Smooth muscle cell (in vitro differentiated cells): ENCODE data around the gene OTOGL. TPM values are rescaled to one million over a fixed set of nuclear protein-coding genes. Genes with fewer than 3 reads are reported as not detected.
"Not testable (repeated sequence)": the region's sequence is repeated elsewhere in the genome, so short reads cannot be mapped to it uniquely, and the experiment has no call there.

Experiments
- DNase-seq: peaks from one replicate; lab custom pipeline; 2025; ENCODE audit not compliant: unreplicated experiment; lab: John Stamatoyannopoulos, UW
- H2AFZ ChIP-seq: fragments of 200-600 bp; sonication (generic); 2 replicates; pipeline ENCODE4 v1.6.0; 2016; ENCODE audit warnings: antibody characterized with exemption, low read depth, mild to moderate bottlenecking
- H3F3A ChIP-seq: fragments of 200-600 bp; sonication (generic); 2 replicates; pipeline ENCODE4 v1.6.0; 2017; ENCODE audit warnings: antibody characterized with exemption, low read depth
- H3K27ac ChIP-seq: fragments of 200-600 bp; sonication (generic); 2 replicates; pipeline ENCODE4 v1.5.1; 2016; ENCODE audit warnings: low read depth, mild to moderate bottlenecking
- H3K27me3 ChIP-seq: fragments of 200-600 bp; sonication (generic); 2 replicates; pipeline ENCODE4 v1.6.1; 2016; ENCODE audit warnings: low read depth, mild to moderate bottlenecking
- H3K36me3 ChIP-seq: fragments of 200-600 bp; sonication (generic); 2 replicates; pipeline ENCODE4 v1.5.1; 2016; ENCODE audit warnings: low read depth
- H3K4me1 ChIP-seq: fragments of 200-600 bp; sonication (generic); 2 replicates; pipeline ENCODE4 v1.5.1; 2016; ENCODE audit warnings: low read depth
- H3K4me2 ChIP-seq: fragments of 200-600 bp; sonication (generic); 2 replicates; pipeline ENCODE4 v1.6.0; 2016; ENCODE audit warnings: mild to moderate bottlenecking
- H3K4me3 ChIP-seq: fragments of 200-600 bp; sonication (generic); 2 replicates; pipeline ENCODE4 v1.5.1; 2016; ENCODE audit warnings: mild to moderate bottlenecking
- H3K79me2 ChIP-seq: fragments of 200-600 bp; sonication (generic); 2 replicates; pipeline ENCODE4 v1.6.0; 2016; ENCODE audit warnings: low read depth, mild to moderate bottlenecking
- H3K9ac ChIP-seq: fragments of 200-600 bp; sonication (generic); 2 replicates; pipeline ENCODE4 v1.6.0; 2016; ENCODE audit warnings: low read depth
- H3K9me3 ChIP-seq: fragments of 200-600 bp; sonication (generic); replicated peaks from 2 replicates; pipeline ENCODE4 v1.5.1; 2016; ENCODE audit warnings: low read depth
- H4K20me1 ChIP-seq: fragments of 200-600 bp; sonication (generic); 2 replicates; pipeline ENCODE4 v1.6.0; 2016; ENCODE audit warnings: low read depth
- CTCF ChIP-seq: fragments of 200-600 bp; sonication (generic); IDR thresholded peaks from 2 replicates; pipeline ENCODE4 v1.5.1; 2017; ENCODE audit warnings: borderline replicate concordance, mild to moderate bottlenecking, antibody characterized with exemption; ENCODE audit not compliant: insufficient read depth, poor library complexity, severe bottlenecking
- WGBS: methylation state at CpG from one replicate; pipeline ENCODE4 v1.1.7; 2016; ENCODE audit warnings: low lambda C conversion rate; 5-methylcytosine and 5-hydroxymethylcytosine counted together
- polyA plus RNA-seq: library from polyadenylated mRNA; unstranded; fragments of >200 nt; fragmentation: Nextera tagmentation; extraction: Ambion mirVana; gene quantifications from 2 replicates; pipeline ENCODE4 v1.2.1, GENCODE V29; 2016
- total RNA-seq: library from RNA; depleted of rRNA; stranded (reverse); fragments of >200 nt; gene quantifications from 2 replicates; pipeline ENCODE4 v1.2.3, GENCODE V29; 2014

The OTOGL gene
- total and polyA plus RNA-seq, 2 experiments from 2014 or later, result 0.09 TPM; not detected in 1

GRCh38 chr12:80219345-80219744 lies 120.0 kb downstream of the OTOGL start:
- Histone ChIP-seq H4K20me1 (no peaks in the 10 kb centered on the region), H3K27ac (no peak overlapping the region), H3K27me3 (no peaks in the 10 kb centered on the region), H3K79me2 (no peaks in the 10 kb centered on the region), H3K9ac (no peak overlapping the region), H3K4me2 (no peak overlapping the region), H2AFZ (peak overlapping the region; percentile 22), H3K4me3 (no peak overlapping the region), H3K36me3 (no peaks in the 10 kb centered on the region), H3K9me3 (no peaks in the 10 kb centered on the region), H3F3A (no peaks in the 10 kb centered on the region), H3K4me1 (peaks cover 8% of the 10 kb centered on the region)
- DNase-seq, result no peak
- no peak for TF ChIP-seq CTCF
- 10% methylated on average over 2 of the region's 2 CpGs for WGBS

GRCh38 chr12:80222261-80222660 lies 122.9 kb downstream of the OTOGL start:
- Histone ChIP-seq H3K4me3 (no peak overlapping the region), H3F3A (no peaks in the 10 kb centered on the region), H2AFZ (no peak overlapping the region), H3K4me2 (no peak overlapping the region), H3K9me3 (no peaks in the 10 kb centered on the region), H3K27me3 (no peaks in the 10 kb centered on the region), H3K79me2 (no peaks in the 10 kb centered on the region), H3K9ac (no peak overlapping the region), H3K27ac (no peak overlapping the region), H4K20me1 (no peaks in the 10 kb centered on the region), H3K4me1 (peaks cover 3% of the 10 kb centered on the region), H3K36me3 (no peaks in the 10 kb centered on the region)
- TF ChIP-seq CTCF, result no peak
- WGBS, result 77% methylated on average over 3 of the region's 3 CpGs
- DNase-seq, result no peak

GRCh38 chr12:80226576-80226975 lies 127.2 kb downstream of the OTOGL start:
- WGBS, result 23% methylated on average over 1 of the region's 1 CpG

GRCh38 chr12:80227904-80228303 lies 128.6 kb downstream of the OTOGL start:
- not testable (repeated sequence) for H3K27me3 ChIP-seq, H3K36me3 ChIP-seq, H3K27ac ChIP-seq, DNase-seq, H3K9ac ChIP-seq, H4K20me1 ChIP-seq, H3K4me3 ChIP-seq, H3F3A ChIP-seq, H2AFZ ChIP-seq, H3K79me2 ChIP-seq, H3K4me2 ChIP-seq, H3K9me3 ChIP-seq
- WGBS, result 98% methylated on average over 4 of the region's 4 CpGs
- peaks cover 21% of the 10 kb centered on the region for H3K4me1 ChIP-seq

More at GRCh38 chr12:80226576-80226975, 127.2 kb downstream of the OTOGL start:
- no peak overlapping the region for H3K4me3 ChIP-seq
- no peak for TF ChIP-seq CTCF
- no peaks in the 10 kb centered on the region for H3K79me2 ChIP-seq
- H3K9me3 ChIP-seq, result no peaks in the 10 kb centered on the region
- peak overlapping the region; percentile 53 for H2AFZ ChIP-seq
- no peaks in the 10 kb centered on the region for H3K36me3 ChIP-seq
- peaks cover 21% of the 10 kb centered on the region for H3K4me1 ChIP-seq
- no peaks in the 10 kb centered on the region for H3F3A ChIP-seq
- H3K27ac ChIP-seq, result no peak overlapping the region
- H3K4me2 ChIP-seq, result no peak overlapping the region
- H4K20me1 ChIP-seq, result no peaks in the 10 kb centered on the region
- no peaks in the 10 kb centered on the region for H3K27me3 ChIP-seq
- no peak overlapping the region for H3K9ac ChIP-seq
- no peak for DNase-seq
